H9 (cell line): ENCODE data around the gene SYF2. TPM values are rescaled to one million over a fixed set of nuclear protein-coding genes. Genes with fewer than 3 reads are reported as not detected.

Source experiments
- DNase-seq: peaks from one replicate; pipeline ENCODE4 v3.0.0-alpha.2; 2017
- H2AFZ ChIP-seq: one replicate; pipeline ENCODE4 v1.6.1; 2013; ENCODE audit warnings: mild to moderate bottlenecking, low read length, control low read depth, moderate library complexity
- H2AK5ac ChIP-seq: 2 replicates; pipeline ENCODE4 v1.6.1; 2013; ENCODE audit warnings: low read length, control low read depth, mixed read lengths; ENCODE audit not compliant: insufficient read length
- H2BK120ac ChIP-seq: one replicate; pipeline ENCODE4 v1.6.1; 2013; ENCODE audit warnings: low read depth, mild to moderate bottlenecking, low read length, control low read depth, inconsistent platforms; ENCODE audit not compliant: poor library complexity, severe bottlenecking
- H2BK12ac ChIP-seq: 2 replicates; pipeline ENCODE4 v1.6.1; 2013; ENCODE audit warnings: low read length, control low read depth, mixed read lengths, low read depth; ENCODE audit not compliant: insufficient read length
- H2BK15ac ChIP-seq: 2 replicates; pipeline ENCODE4 v1.6.1; 2013; ENCODE audit warnings: low read depth, low read length, control low read depth
- H2BK20ac ChIP-seq: one replicate; pipeline ENCODE4 v1.6.1; 2013; ENCODE audit warnings: low read depth, mild to moderate bottlenecking, low read length, control low read depth, inconsistent platforms; ENCODE audit not compliant: poor library complexity, severe bottlenecking
- H2BK5ac ChIP-seq: 2 replicates; pipeline ENCODE4 v1.6.1; 2013; ENCODE audit warnings: low read length, control low read depth, mixed read lengths; ENCODE audit not compliant: insufficient read length
- H3K14ac ChIP-seq: 2 replicates; pipeline ENCODE4 v1.6.1; 2013; ENCODE audit warnings: low read length, control low read depth; ENCODE audit not compliant: insufficient read depth
- H3K18ac ChIP-seq: 2 replicates; pipeline ENCODE4 v1.6.1; 2013; ENCODE audit warnings: low read depth, mild to moderate bottlenecking, mixed read lengths, low read length, control low read depth; ENCODE audit not compliant: insufficient read length
- H3K23ac ChIP-seq: 2 replicates; pipeline ENCODE4 v1.6.1; 2013; ENCODE audit warnings: low read length, control low read depth, mixed read lengths, low read depth; ENCODE audit not compliant: insufficient read length
- H3K23me2 ChIP-seq: 2 replicates; pipeline ENCODE4 v1.6.1; 2013; ENCODE audit warnings: low read depth, mild to moderate bottlenecking, mixed read lengths, low read length, control low read depth; ENCODE audit not compliant: insufficient read length, poor library complexity, severe bottlenecking
- H3K27ac ChIP-seq: 2 replicates; pipeline ENCODE4 v1.5.1; 2013; ENCODE audit warnings: low read length, control low read depth, mixed read lengths, low read depth; ENCODE audit not compliant: insufficient read length
- H3K27me3 ChIP-seq: 2 replicates; pipeline ENCODE4 v1.6.1; 2013; ENCODE audit warnings: low read length, control low read depth, inconsistent platforms; ENCODE audit not compliant: insufficient read depth
- H3K4ac ChIP-seq: 2 replicates; pipeline ENCODE4 v1.6.1; 2013; ENCODE audit warnings: low read depth, mild to moderate bottlenecking, control low read depth, inconsistent platforms, low read length, moderate library complexity
- H3K4me1 ChIP-seq: 2 replicates; pipeline ENCODE4 v1.6.1; 2013; ENCODE audit warnings: low read length, control low read depth, inconsistent platforms; ENCODE audit not compliant: insufficient read depth
- H3K4me2 ChIP-seq: 2 replicates; pipeline ENCODE4 v1.6.1; 2013; ENCODE audit warnings: low read length, control low read depth, mixed read lengths; ENCODE audit not compliant: insufficient read length, insufficient read depth
- H3K56ac ChIP-seq: 2 replicates; pipeline ENCODE4 v1.6.1; 2013; ENCODE audit warnings: low read depth, mild to moderate bottlenecking, mixed read lengths, low read length, control low read depth; ENCODE audit not compliant: insufficient read length
- H3K79me1 ChIP-seq: 2 replicates; pipeline ENCODE4 v1.6.1; 2013; ENCODE audit warnings: low read depth, mild to moderate bottlenecking, moderate library complexity, low read length, control low read depth, inconsistent platforms; ENCODE audit not compliant: insufficient read depth, poor library complexity, severe bottlenecking
- H3K79me2 ChIP-seq: 2 replicates; pipeline ENCODE4 v1.6.1; 2013; ENCODE audit warnings: low read length, control low read depth, inconsistent platforms; ENCODE audit not compliant: insufficient read depth
- H3K9ac ChIP-seq: 2 replicates; pipeline ENCODE4 v1.6.1; 2013; ENCODE audit warnings: low read length, control low read depth, mixed read lengths; ENCODE audit not compliant: insufficient read length; ENCODE audit errors: extremely low read depth
- H3K9me3 ChIP-seq: one replicate; pipeline ENCODE4 v1.6.1; 2013; ENCODE audit warnings: low read depth, low read length, inconsistent platforms; ENCODE audit not compliant: control insufficient read depth
- H3T11ph ChIP-seq: one replicate; pipeline ENCODE4 v1.6.1; 2013; ENCODE audit warnings: mild to moderate bottlenecking, low read length, control low read depth, inconsistent platforms
- H4K20me1 ChIP-seq: one replicate; pipeline ENCODE4 v1.6.1; 2013; ENCODE audit not compliant: control insufficient read depth, insufficient read length, insufficient read depth
- H4K5ac ChIP-seq: 2 replicates; pipeline ENCODE4 v1.6.1; 2013; ENCODE audit warnings: low read depth, mild to moderate bottlenecking, mixed read lengths, low read length, control low read depth; ENCODE audit not compliant: insufficient read length
- H4K8ac ChIP-seq: replicated peaks from 2 replicates; pipeline ENCODE4 v1.6.1; 2013; ENCODE audit warnings: low read length, control low read depth, mixed read lengths, low read depth; ENCODE audit not compliant: insufficient read length
- H4K91ac ChIP-seq: 2 replicates; pipeline ENCODE4 v1.6.1; 2013; ENCODE audit warnings: low read depth, mild to moderate bottlenecking, moderate library complexity, mixed read lengths, low read length, control low read depth; ENCODE audit not compliant: insufficient read length
- H3K27ac Mint-ChIP-seq, 3 experiments: 2 replicates in 2 of 3; 3 replicates in 1 of 3; pipeline ENCODE4 v1.8.0; 2020 to 2021; ENCODE audit warnings: mixed read lengths in 3 of 3, mild to moderate bottlenecking in 1 of 3, moderate library complexity in 1 of 3
- H3K27me3 Mint-ChIP-seq: 2 replicates; pipeline ENCODE4 v1.8.0; 2021; ENCODE audit warnings: low read depth, mild to moderate bottlenecking, moderate library complexity, mixed read lengths
- H3K36me3 Mint-ChIP-seq, 3 experiments: 2 replicates in 2 of 3; 3 replicates in 1 of 3; pipeline ENCODE4 v1.8.0; 2020 to 2021; ENCODE audit warnings: low read depth in 3 of 3, mixed read lengths in 3 of 3; ENCODE audit not compliant: insufficient read depth in 1 of 3
- H3K4me1 Mint-ChIP-seq, 2 experiments: 2 replicates each; pipeline ENCODE4 v1.8.0; 2020; ENCODE audit warnings: mixed read lengths in 2 of 2
- H3K4me3 Mint-ChIP-seq, 2 experiments: 2 replicates in 1 of 2; 3 replicates in 1 of 2; pipeline ENCODE4 v1.8.0; 2020 to 2021; ENCODE audit warnings: mild to moderate bottlenecking in 2 of 2, mixed read lengths in 2 of 2, moderate library complexity in 1 of 2
- H3K9me3 Mint-ChIP-seq, 2 experiments: 2 replicates in 1 of 2; 3 replicates in 1 of 2; pipeline ENCODE4 v1.8.0; 2020; ENCODE audit warnings: mild to moderate bottlenecking in 2 of 2, mixed read lengths in 2 of 2, moderate library complexity in 1 of 2
- CTCF ChIP-seq: fragments of 200-600 bp; sonication (generic); conservative IDR thresholded peaks from 3 replicates; pipeline ENCODE4 v1.8.0; 2021; ENCODE audit warnings: antibody characterized with exemption, mild to moderate bottlenecking
- whole genome bisulfite sequencing: extraction: QIAGEN DNeasy Blood & Tissue Kit; methylation state at CpG from one replicate; pipeline ENCODE4 v1.1.7; 2013; ENCODE audit warnings: missing lambda C conversion rate, low lambda C conversion rate, mixed read lengths; ENCODE audit not compliant: insufficient read length; ENCODE audit errors: extremely low coverage; 5-methylcytosine and 5-hydroxymethylcytosine counted together
- total RNA-seq: library from RNA; stranded (reverse); gene quantifications from 2 replicates; pipeline ENCODE4 v1.2.1, GENCODE V29; 2021

SYF2 gene
- total RNA-seq, 1 experiment from 2014 or later = 36.5 TPM

DNA sequence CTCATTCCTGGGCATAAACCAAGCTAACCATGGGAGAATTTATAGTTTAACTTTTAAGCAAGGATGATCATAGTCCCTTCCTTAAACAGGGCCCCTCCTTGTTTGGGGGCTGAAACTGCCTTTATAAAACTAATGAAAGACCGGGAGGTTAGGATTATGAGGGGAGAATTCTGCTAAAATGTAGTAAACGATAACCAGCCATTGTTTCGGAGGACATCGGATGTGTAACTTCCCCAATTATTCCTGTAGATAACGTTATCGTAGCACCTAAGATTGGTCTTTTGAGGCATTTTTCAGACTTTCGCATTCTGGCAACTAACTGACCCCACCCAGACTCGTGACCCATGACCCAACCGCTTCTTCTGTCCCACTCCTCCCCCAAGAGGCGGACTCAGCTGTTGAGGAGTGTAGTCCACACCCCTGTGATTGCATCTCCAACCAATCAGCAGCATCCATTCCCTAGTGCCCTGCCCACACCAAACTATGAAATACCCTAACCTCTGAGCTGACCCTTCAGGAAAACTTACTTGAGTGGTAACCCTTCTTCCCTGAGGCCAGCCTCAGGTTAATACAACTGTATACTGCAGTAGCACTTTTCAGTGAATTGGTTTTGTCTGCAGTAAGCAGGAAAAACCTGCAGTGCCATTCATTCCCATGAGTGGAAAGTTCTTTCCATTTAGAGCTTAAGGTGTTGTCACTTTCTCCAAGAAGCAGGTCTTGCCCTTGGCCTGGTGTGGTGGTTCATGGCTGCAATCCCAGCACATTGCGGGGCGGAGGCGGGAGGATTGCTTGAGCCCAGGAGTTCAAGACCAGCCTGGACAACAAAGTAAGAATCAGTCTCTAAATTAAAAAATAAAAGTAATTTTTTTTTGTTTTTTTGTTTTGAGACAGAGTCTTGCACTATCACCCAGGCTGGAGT is 823 bp upstream of the SYF2 start:
- Histone ChIP-seq H3K9ac (peak overlapping the region; percentile 75), H2BK20ac (no peak overlapping the region), H4K91ac (no peak overlapping the region), H4K8ac (no peak overlapping the region), H3K79me2 (no peaks in the 10 kb centered on the region), H4K5ac (peak overlapping the region; percentile 31), H2BK15ac (no peak overlapping the region), H3K23ac (no peak overlapping the region), H3K79me1 (peaks cover 5% of the 10 kb centered on the region), H4K20me1 (no peaks in the 10 kb centered on the region), H3K4me2 (peak overlapping the region; percentile 99), H3K9me3 (no peaks in the 10 kb centered on the region), H3K27ac (peak overlapping the region; percentile 66), H3K56ac (no peak overlapping the region), H2AFZ (no peak overlapping the region), H3T11ph (no peak overlapping the region), H3K18ac (peak overlapping the region; percentile 80), H3K4ac (no peak overlapping the region), H2BK12ac (no peak overlapping the region), H3K4me1 (no peaks in the 10 kb centered on the region; the same call in 1 of the 2 replicates), H2BK120ac (no peak overlapping the region), H2BK5ac (no peak overlapping the region), H3K27me3 (no peaks in the 10 kb centered on the region), H3K14ac (peak overlapping the region; percentile 93; the same call in 1 of the 2 replicates), H3K23me2 (peaks cover 4% of the 10 kb centered on the region), H2AK5ac (no peak overlapping the region)
- H3K9me3 Mint-ChIP-seq = no peaks in the 10 kb centered on the region
- peak overlapping the region in 1 of 3 experiments; percentile 85; a peak in 2 of 7 replicates for H3K27ac Mint-ChIP-seq
- H3K27me3 Mint-ChIP-seq = no peaks in the 10 kb centered on the region
- WGBS = no CpG with 5 or more reads among the region's 13 CpGs
- no peak for TF ChIP-seq CTCF
- peak; percentile 90 for DNase-seq
- H3K36me3 Mint-ChIP-seq = peaks cover 11 to 42% (median 35%) of the 10 kb centered on the region in 3 experiments; a peak in 6 of 7 replicates
- H3K4me3 Mint-ChIP-seq = no peak overlapping the region
- H3K4me1 Mint-ChIP-seq = peaks cover 14 to 15% of the 10 kb centered on the region in 2 experiments
